HepG2 (cell line): ENCODE measurements around the gene ZNF331. TPM values are rescaled to one million over a fixed set of nuclear protein-coding genes. Genes with fewer than 3 reads are reported as not detected.

Experiments
- ARID3A ChIP-seq: IDR thresholded peaks from 2 replicates; pipeline ENCODE4 v1.6.1; 2012; ENCODE audit warnings: low read depth, low read length, improper control_type of control experiment
- BCLAF1 ChIP-seq: fragments of 450-650 bp; IDR thresholded peaks from 2 replicates; pipeline ENCODE4 v1.6.1; 2017; ENCODE audit warnings: mild to moderate bottlenecking
- BORCS8-MEF2B ChIP-seq: sonication (generic); formaldehyde crosslinking; IDR thresholded peaks from 2 replicates; pipeline ENCODE4 v1.8.0; 2022; ENCODE audit warnings: mild to moderate bottlenecking, missing genetic modification reagents
- DNMT3B ChIP-seq: conservative IDR thresholded peaks from 2 replicates; pipeline ENCODE4 v1.6.1; 2016; ENCODE audit warnings: missing biosample characterization, control low read depth
- DRAP1 ChIP-seq: IDR thresholded peaks from 2 replicates; pipeline ENCODE4 v1.6.1; 2016; ENCODE audit warnings: missing genetic modification reagents, missing compliant biosample characterization
- JDP2 ChIP-seq: sonication (generic); formaldehyde crosslinking; IDR thresholded peaks from 2 replicates; pipeline ENCODE4 v1.8.1; 2022; ENCODE audit warnings: missing genetic modification reagents, borderline replicate concordance
- KAT7 ChIP-seq: IDR thresholded peaks from 2 replicates; pipeline ENCODE4 v1.6.1; 2018; ENCODE audit warnings: borderline replicate concordance, missing compliant biosample characterization
- KLF9 ChIP-seq: IDR thresholded peaks from 2 replicates; pipeline ENCODE4 v1.6.1; 2016; ENCODE audit warnings: low read depth
- MIXL1 ChIP-seq: IDR thresholded peaks from 2 replicates; pipeline ENCODE4 v1.6.1; 2016
- SAFB2 ChIP-seq: sonication (generic); formaldehyde crosslinking; IDR thresholded peaks from 2 replicates; pipeline ENCODE4 v1.5.1; 2020; ENCODE audit warnings: missing genetic modification reagents, low read depth, mild to moderate bottlenecking, borderline replicate concordance
- SNRNP70 ChIP-seq: fragments of 200-400 bp; formaldehyde crosslinking; IDR thresholded peaks from 2 replicates; pipeline ENCODE4 v1.6.1; 2017; ENCODE audit warnings: mild to moderate bottlenecking, low read depth, low read length, moderate library complexity
- TERF1 ChIP-seq: sonication (generic); formaldehyde crosslinking; IDR thresholded peaks from 2 replicates; pipeline ENCODE4 v1.8.0; 2022; ENCODE audit warnings: mild to moderate bottlenecking, missing genetic modification reagents, moderate library complexity
- TOE1 ChIP-seq: sonication (generic); formaldehyde crosslinking; IDR thresholded peaks from 2 replicates; pipeline ENCODE4 v1.4.0; 2020; ENCODE audit warnings: mild to moderate bottlenecking, missing genetic modification reagents
- YY1 ChIP-seq: IDR thresholded peaks from 2 replicates; pipeline ENCODE4 v1.6.1; 2011; ENCODE audit warnings: low read length, low read depth, moderate library complexity, mild to moderate bottlenecking; ENCODE audit not compliant: insufficient read depth, insufficient replicate concordance
- ZBTB37 ChIP-seq: sonication (generic); formaldehyde crosslinking; IDR thresholded peaks from 2 replicates; pipeline ENCODE4 v1.4.0; 2020; ENCODE audit warnings: mild to moderate bottlenecking, missing genetic modification reagents
- ZNF12 ChIP-seq: sonication (generic); formaldehyde crosslinking; IDR thresholded peaks from 2 replicates; pipeline ENCODE4 v1.5.0; 2020; ENCODE audit warnings: missing genetic modification reagents
- ZNF34 ChIP-seq: sonication (generic); formaldehyde crosslinking; IDR thresholded peaks from 2 replicates; pipeline ENCODE4 v1.4.0; 2020; ENCODE audit warnings: mild to moderate bottlenecking, missing genetic modification reagents, borderline replicate concordance
- ZNF430 ChIP-seq: sonication (generic); formaldehyde crosslinking; IDR thresholded peaks from 2 replicates; pipeline ENCODE4 v1.9.0; 2021; ENCODE audit warnings: mild to moderate bottlenecking, missing genetic modification reagents
- ZNF549 ChIP-seq: sonication (generic); formaldehyde crosslinking; IDR thresholded peaks from 2 replicates; pipeline ENCODE4 v1.5.0; 2020; ENCODE audit warnings: missing genetic modification reagents
- ZNF781 ChIP-seq: sonication (generic); formaldehyde crosslinking; IDR thresholded peaks from 2 replicates; pipeline ENCODE4 v1.5.1; 2020; ENCODE audit warnings: borderline replicate concordance, mild to moderate bottlenecking, missing genetic modification reagents; ENCODE audit errors: not compliant biosample characterization
- ZNF891 ChIP-seq: sonication (generic); formaldehyde crosslinking; IDR thresholded peaks from 2 replicates; pipeline ENCODE4 v1.5.0; 2020; ENCODE audit warnings: mild to moderate bottlenecking, missing genetic modification reagents
- ZSCAN12 ChIP-seq: sonication (generic); formaldehyde crosslinking; IDR thresholded peaks from 2 replicates; pipeline ENCODE4 v1.9.0; 2021; ENCODE audit warnings: mild to moderate bottlenecking, missing genetic modification reagents
- polyA plus RNA-seq, 8 experiments: library from polyadenylated mRNA; depleted of rRNA in 3 of 8; stranded (reverse) in 7 of 8; unstranded in 1 of 8; fragments of >200 nt; fragmentation: Illumina TruSeq in 4 of 8; extraction: Trizol in 4 of 8; gene quantifications; 2 replicates each; pipeline versions ENCODE4 v1.2.1 to v1.2.3, GENCODE V29; 2011 to 2016; ENCODE audit warnings: low read depth in 4 of 8, missing spikeins in 1 of 8, mixed read lengths in 1 of 8; ENCODE audit not compliant: insufficient read depth in 1 of 8
- total RNA-seq, 5 experiments: library from RNA; depleted of rRNA; stranded (reverse); fragments of >200 nt; fragmentation: Illumina TruSeq; extraction: Trizol; gene quantifications; 2 replicates each; pipeline ENCODE4 v1.2.3, GENCODE V29; 2016; ENCODE audit warnings: low read depth in 1 of 5

ZNF331 gene
- total and polyA plus RNA-seq, 2 of the 13 experiments (the other 11 are each of a cell fraction or from before 2014, with no cell fraction given), result 8.2 to 13.3 TPM

- TF ChIP-seq ZNF891 (CRISPR knock-in tag) (no peak), ZNF549 (no peak), ZNF34 (no peak), SAFB2 (CRISPR knock-in tag) (no peak), ARID3A (no peak), KAT7 (CRISPR knock-in tag) (no peak), BCLAF1 (no peak), ZBTB37 (CRISPR knock-in tag) (no peak), ZSCAN12 (CRISPR knock-in tag) (no peak), DRAP1 (CRISPR knock-in tag) (no peak), TERF1 (no peak), ZNF430 (CRISPR knock-in tag) (no peak), DNMT3B (CRISPR knock-in tag) (no peak), MIXL1 (CRISPR knock-in tag) (no peak), JDP2 (CRISPR knock-in tag) (no peak), ZNF12 (no peak), TOE1 (CRISPR knock-in tag) (no peak), BORCS8-MEF2B (no peak), SNRNP70 (no peak), KLF9 (CRISPR knock-in tag) (no peak), YY1 (no peak), ZNF781 (CRISPR knock-in tag) (no peak)
These were observed 599 bp downstream of the ZNF331 start (continued) for GRCh38 chr19:53538378-53539109.
